Activated CD8-positive, alpha-beta memory T cell treated with anti-CD3 and anti-CD28 coated beads, Interleukin-2, amount 10 ng/mL, durations not matched to agents 7 days and 5 days (primary cell): ENCODE results near the gene HINFP. TPM values are rescaled to one million over a fixed set of nuclear protein-coding genes. Genes with fewer than 3 reads are reported as not detected.
A peak's percentile ranks its signal among the peaks of the same experiment; 100 is the strongest.
"Not testable (repeated sequence)": the region's sequence is repeated elsewhere in the genome, so short reads cannot be mapped to it uniquely, and the experiment has no call there.

Experiments
- ATAC-seq: fragments of 150-1000 bp; cut with Tn5 transposase; one replicate; pipeline ENCODE4 v1.10.0; 2021; ENCODE audit warnings: moderate library complexity
- CTCF ChIA-PET: fragments of 350-600 bp; sonication (Branson Sonifier 250); formaldehyde crosslinking; loops from one replicate; lab custom pipeline; 2021; ENCODE audit warnings: antibody characterized with exemption; lab: Charles Lee
- DNase-seq: peaks from one replicate; pipeline ENCODE4 v3.0.0-alpha.2; 2020
- H3K27ac Mint-ChIP-seq: one replicate; pipeline ENCODE4 v1.8.0; 2021; ENCODE audit warnings: mild to moderate bottlenecking, mixed read lengths
- H3K27me3 Mint-ChIP-seq: one replicate; pipeline ENCODE4 v1.8.0; 2021; ENCODE audit warnings: mixed read lengths
- H3K36me3 Mint-ChIP-seq: one replicate; pipeline ENCODE4 v1.8.0; 2021; ENCODE audit warnings: mild to moderate bottlenecking, mixed read lengths
- H3K4me1 Mint-ChIP-seq: one replicate; pipeline ENCODE4 v1.8.0; 2021; ENCODE audit warnings: mixed read lengths
- H3K4me3 Mint-ChIP-seq: one replicate; pipeline ENCODE4 v1.8.0; 2021; ENCODE audit warnings: mild to moderate bottlenecking, moderate library complexity, mixed read lengths
- H3K9me3 Mint-ChIP-seq: one replicate; pipeline ENCODE4 v1.8.0; 2022; ENCODE audit warnings: low read depth, mixed read lengths
- total RNA-seq, 2 experiments: library from RNA; stranded (reverse); gene quantifications; one replicate each; pipeline ENCODE4 v1.2.3, GENCODE V29; 2021

Gene HINFP
- total RNA-seq, 2 experiments from 2014 or later = 40.4 to 43.0 TPM

DNA sequence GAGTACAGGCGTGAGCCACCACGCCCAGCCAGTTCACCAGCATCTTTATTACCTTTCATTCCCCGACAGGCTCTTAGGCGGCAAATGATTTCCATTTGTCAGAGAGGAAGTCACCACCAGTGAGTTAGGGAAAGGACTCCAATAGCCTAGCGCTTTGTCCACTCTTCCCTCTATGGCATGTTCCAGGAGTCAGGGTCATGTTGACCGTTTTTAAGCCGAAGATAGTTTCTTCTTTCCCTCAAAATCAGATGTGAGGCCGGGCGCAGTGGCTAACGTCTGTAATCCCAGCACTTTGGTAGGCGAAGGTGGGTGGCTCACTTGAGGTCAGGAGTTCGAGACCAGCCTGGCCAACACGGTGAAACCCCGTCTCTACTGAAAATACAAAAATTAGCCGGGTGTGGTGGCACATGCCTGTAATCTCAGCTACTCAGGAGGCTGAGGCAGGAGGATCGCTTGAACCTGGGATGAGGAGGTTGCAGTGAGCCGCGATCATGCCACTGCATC lies 18.2 kb upstream of the HINFP start:
- H3K9me3 Mint-ChIP-seq, DNase-seq, H3K27me3 Mint-ChIP-seq, ATAC-seq: not testable (repeated sequence)
- Mint-ChIP-seq H3K4me3 (peak overlapping the region; percentile 92), H3K4me1 (peaks cover 41% of the 10 kb centered on the region), H3K36me3 (peaks cover 12% of the 10 kb centered on the region), H3K27ac (peak overlapping the region; percentile 96)
- CTCF ChIA-PET = interaction anchor here (0.7 to 2.1 kb wide), 8 partner anchors 14 to 218 kb away, joined by 3 to 5 read pairs (median 4); partner anchors contain the start of genes CBL and SLC37A4

DNA sequence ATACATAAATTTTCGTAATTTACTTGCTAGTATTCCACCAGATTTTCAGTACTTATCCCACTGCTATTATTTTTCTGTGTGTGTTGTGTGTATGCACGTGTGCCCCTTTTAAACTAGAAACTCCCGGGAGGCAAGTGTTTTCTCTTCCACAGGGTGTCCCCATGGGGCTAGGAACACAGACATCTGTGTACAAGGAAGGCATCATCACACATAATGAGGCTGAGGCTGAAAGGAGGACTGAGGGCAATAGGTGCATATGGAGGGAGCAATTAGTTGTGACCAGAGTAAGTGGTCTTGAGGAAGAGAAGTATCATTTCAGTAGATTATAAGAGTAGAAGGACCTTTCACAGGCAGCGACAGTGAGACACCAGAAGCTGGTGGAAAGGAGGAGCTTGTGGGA lies 17.6 kb upstream of the HINFP start:
- Mint-ChIP-seq H3K4me1 (peaks cover 42% of the 10 kb centered on the region), H3K4me3 (peak overlapping the region; percentile 92)

DNA sequence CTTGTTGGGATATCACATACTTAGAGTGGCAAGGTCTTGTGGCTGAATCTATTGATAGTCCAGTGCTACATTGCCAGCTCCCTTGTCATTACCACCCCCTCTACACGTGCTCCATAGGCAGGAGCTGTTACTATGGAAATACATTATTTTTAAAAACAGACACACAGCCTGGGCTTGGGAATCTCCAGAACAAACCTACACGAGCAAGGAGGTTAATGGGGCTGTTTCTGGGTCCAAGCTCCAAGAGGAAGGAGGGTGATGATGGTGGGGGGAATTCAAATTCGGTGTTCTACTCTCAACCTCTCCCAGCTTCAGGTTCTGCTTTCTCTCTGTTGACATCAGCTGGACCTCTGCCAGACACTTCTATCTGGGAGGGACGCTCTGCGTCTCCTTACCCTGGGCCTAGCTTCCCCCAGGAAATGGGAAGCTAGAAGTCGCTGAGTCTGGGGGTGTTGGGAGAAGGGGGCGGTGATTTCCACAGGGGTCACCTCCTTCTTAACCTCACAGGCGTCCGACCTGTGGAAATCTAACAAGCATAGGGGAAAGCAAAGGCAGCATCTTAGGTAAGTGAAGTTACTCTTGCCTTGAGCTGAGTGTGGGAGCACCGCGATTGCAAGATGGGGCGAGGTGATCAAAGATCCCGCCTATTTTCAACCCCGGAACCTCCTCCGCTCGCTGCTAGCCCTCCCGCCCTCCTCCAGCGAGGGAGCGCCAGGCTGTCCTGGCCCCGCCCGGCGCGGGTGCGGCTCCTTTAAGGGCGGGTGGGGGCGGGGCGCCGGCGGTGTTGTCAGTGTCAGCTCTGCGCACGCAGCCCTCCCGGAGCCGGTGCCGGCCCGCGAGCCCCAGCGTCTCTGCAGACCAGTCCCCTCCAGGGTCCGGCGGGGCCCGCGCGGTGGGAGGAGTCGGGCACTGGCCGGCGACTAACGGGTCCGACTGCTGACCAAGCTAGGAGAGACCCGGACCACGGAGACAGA lies 14.5 kb upstream of the HINFP start, which contains the start of gene C2CD2L:
C2CD2L (plus strand) TSS at position 781 of the 974 bp plus-strand sequence. CDS start 398 bp downstream, outside the sequence.
- Mint-ChIP-seq H3K9me3 (no peaks in the 10 kb centered on the region), H3K27ac (peak within 1 kb of the TSS; percentile 93), H3K27me3 (no peaks in the 10 kb centered on the region), H3K36me3 (peaks cover 12% of the 10 kb centered on the region), H3K4me3 (peak within 1 kb of the TSS; percentile 80), H3K4me1 (peaks cover 45% of the 10 kb centered on the region)
- peak; percentile 95 for DNase-seq
- peak; percentile 89 for ATAC-seq
- CTCF ChIA-PET = interaction anchor here (0.8 to 2.0 kb wide), 16 partner anchors 9 to 233 kb away, joined by 3 to 15 read pairs (median 5); partner anchors contain the start of genes C1QTNF5, CBL, HINFP and HMBS

More for the DNA sequence above, 17.6 kb upstream of the HINFP start:
- no peak for DNase-seq
- ATAC-seq = no peak
- H3K36me3 Mint-ChIP-seq = peaks cover 7% of the 10 kb centered on the region
- H3K27ac Mint-ChIP-seq = peak overlapping the region; percentile 67
- CTCF ChIA-PET = no interaction called here
- H3K9me3 Mint-ChIP-seq = no peaks in the 10 kb centered on the region
- no peaks in the 10 kb centered on the region for H3K27me3 Mint-ChIP-seq

GRCh38 chr11:119107538-119108145 lies 13.7 kb upstream of the HINFP start:
- H3K27ac Mint-ChIP-seq = peak overlapping the region; percentile 70
- peak; percentile 20 for ATAC-seq
- H3K4me3 Mint-ChIP-seq = peak overlapping the region; percentile 80

DNA sequence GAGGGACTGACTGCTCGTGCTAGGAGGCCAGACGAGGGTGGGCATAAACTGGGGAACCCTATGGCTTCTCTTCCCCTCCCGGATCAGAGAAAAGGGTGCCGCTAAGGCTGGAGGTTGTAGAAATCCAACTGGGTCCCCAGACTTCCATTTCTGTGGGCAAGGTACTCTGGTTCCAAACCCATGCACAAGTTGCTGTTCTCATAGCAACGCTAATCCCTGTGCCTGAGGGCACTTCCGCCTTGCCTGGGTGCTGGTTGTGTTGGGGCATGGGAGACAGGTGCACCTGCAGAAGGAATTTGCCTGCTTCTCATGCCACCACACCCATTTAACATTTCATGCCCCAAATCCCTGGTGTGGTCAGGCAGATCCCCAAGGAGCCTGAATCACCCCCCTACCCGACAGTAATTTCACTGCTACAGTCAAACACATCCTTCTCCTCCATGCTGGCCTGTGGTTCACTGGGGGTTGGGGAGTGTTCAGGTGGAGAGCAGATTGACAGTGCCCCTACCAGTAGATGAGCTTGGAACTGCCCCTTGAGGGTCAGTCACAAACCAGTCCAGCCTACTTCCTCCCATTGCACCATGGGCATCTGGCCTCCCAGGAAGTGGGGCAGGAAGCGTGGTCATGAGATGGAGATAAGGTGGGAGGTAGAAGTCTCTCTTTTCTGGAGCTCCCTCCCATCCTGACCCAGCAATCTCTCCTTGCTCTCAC lies 13.1 kb upstream of the HINFP start:
- CTCF ChIA-PET = interaction anchor here (0.5 to 2.0 kb wide), 14 partner anchors 10 to 274 kb away, joined by 3 to 9 read pairs (median 3); partner anchors contain the start of genes HINFP, HMBS, NLRX1 and USP2
- H3K27me3 Mint-ChIP-seq = no peaks in the 10 kb centered on the region
- H3K4me3 Mint-ChIP-seq = peak overlapping the region; percentile 80
- peak; percentile 37 for ATAC-seq
- peaks cover 20% of the 10 kb centered on the region for H3K36me3 Mint-ChIP-seq
- H3K9me3 Mint-ChIP-seq = no peaks in the 10 kb centered on the region
- peak overlapping the region; percentile 70 for H3K27ac Mint-ChIP-seq
- peak; percentile 66 for DNase-seq
- H3K4me1 Mint-ChIP-seq = peaks cover 41% of the 10 kb centered on the region

More at GRCh38 chr11:119107538-119108145, 13.7 kb upstream of the HINFP start:
- Mint-ChIP-seq H3K4me1 (peaks cover 43% of the 10 kb centered on the region), H3K36me3 (peaks cover 15% of the 10 kb centered on the region), H3K27me3 (no peaks in the 10 kb centered on the region), H3K9me3 (no peaks in the 10 kb centered on the region)
- CTCF ChIA-PET = interaction anchor here (0.8 to 2.0 kb wide), 11 partner anchors 9 to 274 kb away, joined by 3 to 15 read pairs (median 5); partner anchors contain the start of genes CBL, HINFP, HMBS and NLRX1
- no peak for DNase-seq

DNA sequence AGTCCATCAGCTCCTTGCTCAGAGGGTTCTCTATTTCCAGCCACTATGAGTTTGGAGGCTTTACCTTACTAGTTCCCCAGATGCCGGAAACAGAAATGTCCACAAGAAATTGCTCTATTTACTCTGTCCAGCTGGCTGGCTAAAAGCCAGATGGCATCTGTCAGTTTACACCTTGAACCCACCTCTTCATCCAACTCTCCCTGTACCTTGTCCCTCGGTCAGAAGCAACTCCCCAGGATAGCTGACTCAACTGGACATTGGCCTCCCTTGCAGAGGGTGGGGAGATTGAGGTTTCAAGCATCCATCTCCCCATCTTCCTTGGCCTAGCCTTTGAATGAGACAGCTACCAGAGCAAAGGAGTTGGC lies 12.5 kb upstream of the HINFP start:
- H3K27me3 Mint-ChIP-seq = no peaks in the 10 kb centered on the region

DNA sequence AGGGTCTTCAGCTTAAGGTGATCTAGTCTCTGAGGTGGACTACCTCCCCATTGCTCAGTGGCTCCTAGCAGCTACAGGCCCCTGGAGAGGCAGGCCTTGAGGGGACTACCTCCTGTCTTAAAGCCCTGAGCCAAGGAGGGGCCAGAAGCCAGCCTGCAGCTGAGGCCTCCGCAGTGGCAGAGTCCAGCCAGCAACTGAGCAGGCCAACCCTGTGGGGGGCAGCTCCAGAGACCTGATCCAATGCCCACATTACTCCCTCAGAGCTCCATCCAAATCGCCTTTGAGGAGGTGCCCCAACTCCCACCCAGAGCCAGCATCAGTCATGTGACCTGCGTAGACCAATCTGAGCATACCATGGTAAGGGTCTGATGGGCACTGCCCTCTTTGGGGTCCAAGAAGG lies 11.5 kb upstream of the HINFP start:
- Mint-ChIP-seq H3K4me3 (no peak overlapping the region), H3K4me1 (peaks cover 46% of the 10 kb centered on the region), H3K27ac (peak overlapping the region; percentile 52), H3K27me3 (no peaks in the 10 kb centered on the region), H3K36me3 (peaks cover 30% of the 10 kb centered on the region), H3K9me3 (no peaks in the 10 kb centered on the region)
- no peak for DNase-seq
- ATAC-seq = no peak
- CTCF ChIA-PET = interaction anchor here (0.8 to 1.5 kb wide), 6 partner anchors 10 to 214 kb away, joined by 3 to 7 read pairs (median 4); partner anchors contain the start of genes NLRX1 and VPS11

More for the DNA sequence above, 12.5 kb upstream of the HINFP start:
- Mint-ChIP-seq H3K36me3 (peaks cover 24% of the 10 kb centered on the region), H3K4me3 (peak overlapping the region; percentile 80), H3K4me1 (peaks cover 39% of the 10 kb centered on the region), H3K27ac (peak overlapping the region; percentile 70), H3K9me3 (no peaks in the 10 kb centered on the region)
- DNase-seq (no peak), ATAC-seq (no peak)
- CTCF ChIA-PET = interaction anchor here (0.5 to 1.5 kb wide), 13 partner anchors 9 to 273 kb away, joined by 3 to 7 read pairs (median 3); partner anchors contain the start of genes HINFP, NLRX1, USP2 and VPS11

- peaks cover 50% of the 10 kb centered on the region for H3K4me1 Mint-ChIP-seq
- H3K4me3 Mint-ChIP-seq = no peak overlapping the region
- no peaks in the 10 kb centered on the region for H3K27me3 Mint-ChIP-seq
- H3K9me3 Mint-ChIP-seq = no peaks in the 10 kb centered on the region
- CTCF ChIA-PET = interaction anchor here (1.0 kb wide), 1 partner anchor 58 kb away, joined by 3 read pairs; the partner anchor contains the start of gene NLRX1
- peaks cover 34% of the 10 kb centered on the region for H3K36me3 Mint-ChIP-seq
- ATAC-seq = no peak
- DNase-seq = no peak
- peak overlapping the region; percentile 12 for H3K27ac Mint-ChIP-seq
Measured at GRCh38 chr11:119110439-119110838, 10.9 kb upstream of the HINFP start.

GRCh38 chr11:119111361-119111925 lies 9.9 kb upstream of the HINFP start:
- peaks cover 41% of the 10 kb centered on the region for H3K36me3 Mint-ChIP-seq

DNA sequence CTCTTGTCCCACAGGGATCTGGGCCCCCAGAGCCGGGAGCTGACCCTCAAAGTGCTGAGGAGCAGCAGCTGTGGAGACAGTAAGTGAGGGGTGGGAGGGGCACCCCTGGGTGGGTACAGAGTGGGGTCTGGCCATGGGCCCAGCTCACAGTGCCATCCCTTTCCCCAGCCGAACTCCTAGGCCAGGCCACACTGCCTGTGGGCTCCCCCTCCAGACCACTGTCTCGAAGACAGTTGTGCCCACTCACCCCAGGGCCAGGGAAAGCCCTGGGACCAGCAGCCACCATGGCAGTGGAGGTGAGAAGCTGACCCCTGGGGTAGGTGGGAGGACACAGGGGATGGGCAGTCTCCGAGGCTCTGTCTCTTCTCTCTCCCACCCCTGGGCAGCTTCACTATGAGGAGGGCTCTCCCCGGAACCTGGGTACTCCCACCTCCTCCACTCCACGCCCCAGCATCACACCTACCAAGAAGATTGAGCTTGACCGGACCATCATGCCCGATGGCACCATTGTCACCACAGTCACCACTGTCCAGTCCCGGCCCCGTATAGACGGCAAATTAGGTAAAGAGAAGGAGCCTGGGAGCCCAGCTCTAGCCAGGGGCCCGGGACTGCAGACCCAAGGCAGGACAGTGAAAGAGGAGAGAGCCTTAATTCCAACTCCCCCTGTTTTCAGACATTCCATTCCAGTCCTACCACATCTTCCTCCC lies 8.9 kb upstream of the HINFP start:
- H3K27me3 Mint-ChIP-seq = no peaks in the 10 kb centered on the region
- peaks cover 47% of the 10 kb centered on the region for H3K36me3 Mint-ChIP-seq
- DNase-seq (no peak), ATAC-seq (no peak)
- peaks cover 45% of the 10 kb centered on the region for H3K4me1 Mint-ChIP-seq
- no peaks in the 10 kb centered on the region for H3K9me3 Mint-ChIP-seq
- CTCF ChIA-PET = interaction anchor here (1.5 to 1.8 kb wide), 3 partner anchors 45 to 211 kb away, joined by 4 to 5 read pairs (median 4); partner anchors contain the start of genes NLRX1 and VPS11
- H3K4me3 Mint-ChIP-seq = no peak overlapping the region
- H3K27ac Mint-ChIP-seq = peak overlapping the region; percentile 40

More at GRCh38 chr11:119111361-119111925, 9.9 kb upstream of the HINFP start:
- no peak for ATAC-seq
- no peaks in the 10 kb centered on the region for H3K27me3 Mint-ChIP-seq
- peaks cover 50% of the 10 kb centered on the region for H3K4me1 Mint-ChIP-seq
- no peak overlapping the region for H3K4me3 Mint-ChIP-seq
- H3K9me3 Mint-ChIP-seq = no peaks in the 10 kb centered on the region
- no peak for DNase-seq
- no peak overlapping the region for H3K27ac Mint-ChIP-seq
- CTCF ChIA-PET = interaction anchor here (0.8 to 1.8 kb wide), 4 partner anchors 17 to 212 kb away, joined by 3 to 5 read pairs (median 4); partner anchors contain the start of genes NLRX1 and VPS11

- peaks cover 39% of the 10 kb centered on the region for H3K4me1 Mint-ChIP-seq
- CTCF ChIA-PET = interaction anchor here (1.2 kb wide), 1 partner anchor 208 kb away, joined by 3 read pairs; no protein-coding TSS in a partner anchor
- peaks cover 49% of the 10 kb centered on the region for H3K36me3 Mint-ChIP-seq
Measured at GRCh38 chr11:119113716-119114115, 7.7 kb upstream of the HINFP start.

More at GRCh38 chr11:119113716-119114115, 7.7 kb upstream of the HINFP start:
- no peak overlapping the region for H3K27ac Mint-ChIP-seq
- no peaks in the 10 kb centered on the region for H3K27me3 Mint-ChIP-seq
- H3K9me3 Mint-ChIP-seq = no peaks in the 10 kb centered on the region
- DNase-seq = no peak
- H3K4me3 Mint-ChIP-seq = no peak overlapping the region
- no peak for ATAC-seq
